ENCODE results near the gene NFATC2.

Gene NFATC2

DNA sequence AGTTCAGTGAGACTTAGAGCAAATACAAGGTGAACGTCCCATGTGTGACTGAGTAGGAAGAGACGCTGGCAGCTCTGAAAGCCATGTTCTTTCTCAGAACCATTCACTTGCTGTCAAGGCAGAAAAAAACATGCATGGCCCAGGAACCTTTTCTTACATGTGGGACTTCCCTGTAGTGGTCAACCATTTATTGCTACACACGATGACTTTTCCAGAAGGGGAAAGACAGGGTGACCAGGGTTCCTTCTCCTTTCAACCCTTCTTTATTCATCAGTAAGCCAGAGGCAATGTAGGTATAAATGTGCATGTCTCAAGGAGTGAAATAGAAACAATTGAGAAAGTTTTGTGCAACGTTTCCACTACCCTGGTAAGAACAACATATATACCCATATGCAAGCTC, 189.0 kb downstream of the NFATC2 start:
- no peaks in the 10 kb centered on the region for H4K20me1 ChIP-seq (ENCODE audit: control insufficient read depth, insufficient read depth, low read depth, low read length)
- TF ChIP-seq, protein P1, sequence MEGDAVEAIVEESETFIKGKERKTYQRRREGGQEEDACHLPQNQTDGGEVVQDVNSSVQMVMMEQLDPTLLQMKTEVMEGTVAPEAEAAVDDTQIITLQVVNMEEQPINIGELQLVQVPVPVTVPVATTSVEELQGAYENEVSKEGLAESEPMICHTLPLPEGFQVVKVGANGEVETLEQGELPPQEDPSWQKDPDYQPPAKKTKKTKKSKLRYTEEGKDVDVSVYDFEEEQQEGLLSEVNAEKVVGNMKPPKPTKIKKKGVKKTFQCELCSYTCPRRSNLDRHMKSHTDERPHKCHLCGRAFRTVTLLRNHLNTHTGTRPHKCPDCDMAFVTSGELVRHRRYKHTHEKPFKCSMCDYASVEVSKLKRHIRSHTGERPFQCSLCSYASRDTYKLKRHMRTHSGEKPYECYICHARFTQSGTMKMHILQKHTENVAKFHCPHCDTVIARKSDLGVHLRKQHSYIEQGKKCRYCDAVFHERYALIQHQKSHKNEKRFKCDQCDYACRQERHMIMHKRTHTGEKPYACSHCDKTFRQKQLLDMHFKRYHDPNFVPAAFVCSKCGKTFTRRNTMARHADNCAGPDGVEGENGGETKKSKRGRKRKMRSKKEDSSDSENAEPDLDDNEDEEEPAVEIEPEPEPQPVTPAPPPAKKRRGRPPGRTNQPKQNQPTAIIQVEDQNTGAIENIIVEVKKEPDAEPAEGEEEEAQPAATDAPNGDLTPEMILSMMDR (IDR thresholded peaks at IDR 0.05; ENCODE audit: low read depth, low read length, poor library complexity, severe bottlenecking) = no peak
- TF ChIP-seq EZH2phosphoT487 (IDR thresholded peaks at IDR 0.05; ENCODE audit: borderline replicate concordance, low read length) = no peak
- H3K36me3 ChIP-seq (ENCODE audit: control insufficient read depth, low read length) = no peaks in the 10 kb centered on the region
- H3K4me2 ChIP-seq (ENCODE audit: low read length) = no peak overlapping the region
- H3K79me2 ChIP-seq (ENCODE audit: control insufficient read depth, low read length) = no peaks in the 10 kb centered on the region
- no peaks in the 10 kb centered on the region for H3K9me2 ChIP-seq (replicated peaks; ENCODE audit: control insufficient read depth, low read length)
- no peaks in the 10 kb centered on the region for H3F3A ChIP-seq (ENCODE audit: control insufficient read depth, insufficient read depth)
- H3K4me3 ChIP-seq (ENCODE audit: low read length) = no peak overlapping the region
- H3K27ac ChIP-seq (ENCODE audit: low read depth, low read length) = no peak overlapping the region
- no peaks in the 10 kb centered on the region for H3K4me1 ChIP-seq (ENCODE audit: control insufficient read depth, low read length)
- H3K27me3 ChIP-seq (ENCODE audit: control insufficient read depth, low read length) = no peaks in the 10 kb centered on the region
- H3K9me3 ChIP-seq (ENCODE audit: control insufficient read depth, insufficient read depth, low read length) = no peaks in the 10 kb centered on the region

DNA sequence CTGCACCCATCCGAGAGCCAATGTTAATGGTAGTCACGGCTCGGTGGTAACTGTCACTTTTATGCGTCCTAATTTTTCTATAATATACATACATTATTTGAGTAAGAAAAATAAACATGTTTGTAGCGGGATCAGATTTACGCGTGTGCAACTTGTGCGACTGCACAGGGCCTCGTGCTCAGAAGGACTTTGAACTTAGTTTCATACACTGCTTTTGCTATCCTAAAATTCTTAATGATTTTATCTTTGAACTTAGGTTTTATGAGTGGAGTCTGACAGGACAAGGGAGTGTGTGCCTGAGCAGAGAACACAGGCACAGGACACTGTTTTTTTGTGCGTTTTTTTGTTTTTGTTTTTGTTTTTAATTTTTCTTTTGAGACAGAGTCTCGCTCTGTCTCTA, 189.7 kb downstream of the NFATC2 start:
- Histone ChIP-seq H4K20me1 (ENCODE audit: control insufficient read depth, insufficient read depth, low read depth, low read length) (no peaks in the 10 kb centered on the region), H3K27ac (ENCODE audit: low read depth, low read length) (no peak overlapping the region), H3F3A (ENCODE audit: control insufficient read depth, insufficient read depth) (no peaks in the 10 kb centered on the region), H3K36me3 (ENCODE audit: control insufficient read depth, low read length) (no peaks in the 10 kb centered on the region), H3K4me1 (ENCODE audit: control insufficient read depth, low read length) (no peaks in the 10 kb centered on the region), H3K79me2 (ENCODE audit: control insufficient read depth, low read length) (no peaks in the 10 kb centered on the region), H3K9me3 (ENCODE audit: control insufficient read depth, insufficient read depth, low read length) (no peaks in the 10 kb centered on the region), H3K4me2 (ENCODE audit: low read length) (no peak overlapping the region), H3K4me3 (ENCODE audit: low read length) (no peak overlapping the region), H3K27me3 (ENCODE audit: control insufficient read depth, low read length) (0 out of 2 replicates have a peak, but pooled peaks cover 3% of the 10 kb centered on the region), H3K9me2 (replicated peaks; ENCODE audit: control insufficient read depth, low read length) (no peaks in the 10 kb centered on the region)
- no peak for TF ChIP-seq EZH2phosphoT487 (IDR thresholded peaks at IDR 0.05; ENCODE audit: borderline replicate concordance, low read length)
- TF ChIP-seq, protein P1 (IDR thresholded peaks at IDR 0.05; ENCODE audit: low read depth, low read length, poor library complexity, severe bottlenecking) = no peak

DNA sequence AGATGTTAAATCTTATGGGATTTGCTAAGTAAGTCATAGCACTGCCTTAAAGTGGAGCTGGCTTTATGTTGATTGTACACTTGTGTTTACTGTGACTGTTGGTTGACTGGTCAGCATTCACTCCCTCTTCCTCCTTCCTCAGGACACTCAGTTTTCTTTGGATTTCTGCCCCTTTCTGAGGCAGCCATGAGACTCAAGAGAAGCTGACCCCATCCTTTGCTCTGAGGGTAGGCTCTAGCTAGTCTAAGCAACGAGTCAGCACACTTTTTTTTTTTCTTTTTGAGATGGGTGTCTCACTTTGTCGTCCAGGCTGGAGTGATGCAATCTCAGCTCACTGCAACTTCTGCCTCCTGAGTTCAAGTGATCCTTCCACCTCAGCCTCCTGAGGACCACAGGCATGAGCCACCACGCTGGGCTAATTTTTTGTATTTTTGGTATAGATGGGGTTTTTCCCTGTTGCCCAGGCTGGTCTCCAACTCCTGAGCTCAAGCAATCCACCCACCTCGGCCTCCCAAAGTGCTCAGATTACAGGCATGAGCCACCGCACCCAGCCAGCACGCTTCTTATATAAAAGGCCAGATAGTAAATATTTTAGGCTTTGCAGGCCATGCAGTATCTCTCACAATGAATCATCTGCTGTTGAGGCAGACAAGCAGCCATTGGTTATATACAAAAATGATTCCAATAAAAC, 191.4 kb downstream of the NFATC2 start:
- Histone ChIP-seq H3K4me2 (ENCODE audit: low read length) (no peak overlapping the region), H4K20me1 (ENCODE audit: control insufficient read depth, insufficient read depth, low read depth, low read length) (no peaks in the 10 kb centered on the region), H3K36me3 (ENCODE audit: control insufficient read depth, low read length) (no peaks in the 10 kb centered on the region), H3K79me2 (ENCODE audit: control insufficient read depth, low read length) (no peaks in the 10 kb centered on the region), H3F3A (ENCODE audit: control insufficient read depth, insufficient read depth) (no peaks in the 10 kb centered on the region), H3K27me3 (ENCODE audit: control insufficient read depth, low read length) (peaks cover 3% of the 10 kb centered on the region; the same call in 1 of the 2 replicates), H3K9me2 (replicated peaks; ENCODE audit: control insufficient read depth, low read length) (no peaks in the 10 kb centered on the region), H3K9me3 (ENCODE audit: control insufficient read depth, insufficient read depth, low read length) (no peaks in the 10 kb centered on the region), H3K4me1 (ENCODE audit: control insufficient read depth, low read length) (no peaks in the 10 kb centered on the region), H3K27ac (ENCODE audit: low read depth, low read length) (no peak overlapping the region), H3K4me3 (ENCODE audit: low read length) (no peak overlapping the region)
- no peak for TF ChIP-seq EZH2phosphoT487 (IDR thresholded peaks at IDR 0.05; ENCODE audit: borderline replicate concordance, low read length)
- TF ChIP-seq, protein P1 (IDR thresholded peaks at IDR 0.05; ENCODE audit: low read depth, low read length, poor library complexity, severe bottlenecking) = no peak

Data from DOHH2 (cell line).